Forelimb muscle (tissue), 1 donor: ENCODE measurements around the gene NOBOX. TPM values are rescaled to one million over a fixed set of nuclear protein-coding genes. Genes with fewer than 3 reads are reported as not detected.
"Not testable (repeated sequence)": the region's sequence is repeated elsewhere in the genome, so short reads cannot be mapped to it uniquely, and the experiment has no call there.

Experiments used
- DNase-seq: peaks from one replicate; pipeline ENCODE4 v3.0.0-alpha.2; 2013; ENCODE audit warnings: low read depth
- polyA plus RNA-seq: library from polyadenylated mRNA; unstranded; fragments of 120-200 nt; gene quantifications from one replicate; pipeline ENCODE4 v1.2.1, GENCODE V29; 2013; ENCODE audit not compliant: insufficient read length

The NOBOX gene
- polyA plus RNA-seq, 1 donor, result not detected

DNA sequence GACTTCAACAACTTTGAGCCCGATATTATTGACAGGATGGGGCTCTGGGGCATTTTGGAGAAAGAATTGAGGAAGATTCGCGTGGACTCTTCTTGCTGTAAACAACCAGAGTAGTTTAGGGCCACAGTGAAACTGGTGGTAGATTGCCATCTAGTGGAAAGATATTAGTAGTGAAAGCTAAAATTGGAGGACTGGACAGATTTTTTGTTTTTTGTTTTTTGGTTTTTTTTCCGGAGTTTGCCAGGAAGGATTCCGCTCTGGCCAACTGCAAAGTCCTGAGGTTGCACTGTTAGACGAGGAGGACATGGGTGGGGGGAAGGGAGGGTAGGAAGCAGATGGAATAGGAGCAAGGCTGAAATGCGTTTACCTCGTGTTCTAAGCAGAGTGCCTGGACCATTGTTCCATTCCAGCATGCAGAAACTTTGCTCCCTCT lies 11.7 kb downstream of the NOBOX start:
- peak; percentile 51 for DNase-seq

DNA sequence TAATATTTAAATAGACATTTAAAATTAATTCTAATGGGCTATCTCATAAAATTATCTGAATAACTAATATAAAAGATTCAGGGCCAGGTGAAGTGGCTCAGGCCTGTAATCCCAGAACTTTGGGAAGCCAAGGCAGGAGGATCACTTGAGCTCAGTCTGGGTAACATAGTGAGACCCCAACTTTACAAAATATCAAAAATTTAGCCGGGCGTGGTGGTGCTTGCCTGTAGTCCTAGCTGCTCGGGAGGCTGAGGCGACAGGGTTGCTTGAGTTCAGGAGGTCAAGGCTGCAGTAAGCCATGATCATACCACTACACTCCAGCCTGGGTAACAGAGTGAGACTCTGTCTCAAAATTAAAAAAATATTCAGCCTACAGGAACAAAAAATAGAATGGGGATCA lies 12.5 kb downstream of the NOBOX start:
- DNase-seq, result no peak

DNA sequence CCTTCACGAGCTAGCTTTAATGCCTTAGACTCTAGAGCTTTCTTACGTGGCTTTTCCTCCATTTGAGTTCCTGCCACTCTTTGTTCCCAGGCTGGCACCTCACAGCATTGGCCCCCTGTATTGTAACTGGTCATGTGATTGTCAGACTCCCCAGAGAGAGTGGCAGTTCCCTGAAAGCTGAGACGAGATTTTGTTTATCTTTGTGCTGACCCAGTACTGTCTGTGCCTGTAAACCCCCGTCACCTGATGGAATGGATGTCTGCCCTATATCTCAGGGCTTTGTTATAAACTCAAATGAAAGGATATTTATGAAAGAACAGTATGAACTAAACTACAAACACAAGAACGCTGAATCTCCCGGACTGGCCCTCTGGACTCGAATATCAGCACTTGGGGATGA lies 13.0 kb downstream of the NOBOX start:
- no peak for DNase-seq

DNA sequence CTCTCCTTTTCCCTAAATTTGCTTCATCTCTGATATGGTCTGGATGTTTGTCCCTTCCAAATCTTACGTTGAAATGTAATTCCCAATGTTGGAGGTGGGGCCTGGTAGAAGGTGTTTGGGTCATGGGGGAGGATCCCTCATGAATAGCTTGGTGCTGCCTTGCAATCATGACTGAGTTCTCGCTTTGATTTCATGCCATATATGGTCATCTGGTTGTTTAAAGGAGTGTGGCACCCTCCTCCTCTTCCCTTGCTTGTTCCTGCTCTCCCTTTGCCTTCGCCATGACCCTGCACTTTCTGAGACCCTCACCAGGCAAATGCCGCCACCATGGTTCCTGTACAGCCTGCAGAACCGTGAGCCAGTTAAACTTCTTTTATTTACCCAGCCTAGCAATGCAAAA lies 14.5 kb downstream of the NOBOX start:
- DNase-seq, result no peak

DNA sequence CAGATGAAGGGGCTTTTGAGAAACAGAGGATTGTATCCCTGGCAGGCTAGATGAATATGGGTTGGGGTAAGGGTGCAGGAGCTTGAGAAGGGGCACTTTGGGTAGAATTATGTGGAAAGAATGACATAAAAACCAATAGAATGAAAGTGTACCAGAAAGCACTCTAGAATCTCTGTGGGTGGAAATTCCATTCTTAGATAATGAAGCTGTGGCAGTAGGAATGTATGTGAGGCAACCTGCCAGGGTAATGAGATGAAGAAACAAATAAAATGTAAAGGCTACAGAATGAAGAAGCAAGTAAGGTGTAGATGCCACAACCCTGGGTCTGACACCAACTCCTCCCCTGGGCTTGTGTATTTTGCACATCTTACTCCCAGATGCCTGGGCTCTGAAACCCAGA lies 16.8 kb downstream of the NOBOX start:
- DNase-seq, result no peak

DNA sequence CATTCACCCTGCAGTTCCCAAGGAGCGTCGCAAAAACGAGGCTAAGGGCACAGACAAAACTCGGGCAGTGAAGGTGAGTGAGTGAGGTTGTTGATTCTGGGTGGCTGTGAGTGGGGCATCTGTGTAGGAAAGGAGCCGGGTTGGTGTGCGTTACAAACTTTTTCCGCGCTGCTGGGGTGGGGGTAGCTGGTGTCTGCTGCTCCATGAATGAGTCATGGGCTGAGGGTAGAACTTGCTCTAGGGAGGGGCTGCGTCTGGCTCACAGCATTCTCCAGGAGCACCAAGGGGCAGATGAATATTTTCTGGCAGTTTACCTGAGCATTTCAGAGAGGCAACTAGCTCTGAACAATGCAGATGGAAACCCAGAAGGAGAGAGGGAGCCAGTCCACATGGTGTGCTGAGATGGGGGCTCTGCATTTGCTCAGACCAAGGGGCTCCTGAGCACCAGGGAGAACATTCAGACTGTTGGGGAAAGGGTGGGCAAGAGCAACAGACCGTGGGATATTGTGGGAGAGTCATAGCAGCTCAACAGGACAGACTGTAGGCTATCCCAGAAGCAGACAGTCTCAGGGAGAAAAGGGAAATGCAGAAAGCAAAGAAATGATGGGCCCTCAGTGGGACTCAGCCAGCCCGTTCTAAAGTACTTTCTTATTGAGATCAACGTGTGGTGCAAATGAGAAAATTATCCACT lies 18.8 kb downstream of the NOBOX start:
- no peak for DNase-seq

DNA sequence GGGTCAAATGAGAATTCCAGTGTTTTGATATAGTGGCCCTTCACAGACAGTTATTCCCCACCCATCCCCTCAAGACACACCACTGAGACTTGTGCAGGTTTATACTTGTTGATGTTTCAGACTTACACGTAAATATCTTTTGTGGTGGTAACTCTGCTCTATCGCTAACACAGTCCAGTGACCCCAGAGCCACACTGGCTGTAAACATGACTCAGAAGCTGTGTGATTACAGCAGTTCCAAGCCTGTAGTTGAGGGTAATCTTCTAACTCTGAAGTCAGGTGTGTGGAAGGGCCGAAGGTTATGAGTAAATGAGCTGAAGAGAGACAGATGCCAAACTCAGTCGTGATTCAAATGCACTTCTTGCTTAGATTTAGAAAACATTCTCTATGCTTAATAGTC lies 19.4 kb downstream of the NOBOX start:
- DNase-seq, result no peak

GRCh38 chr7:144379776-144380384 lies 23.6 kb downstream of the NOBOX start:
- no peak for DNase-seq

DNA sequence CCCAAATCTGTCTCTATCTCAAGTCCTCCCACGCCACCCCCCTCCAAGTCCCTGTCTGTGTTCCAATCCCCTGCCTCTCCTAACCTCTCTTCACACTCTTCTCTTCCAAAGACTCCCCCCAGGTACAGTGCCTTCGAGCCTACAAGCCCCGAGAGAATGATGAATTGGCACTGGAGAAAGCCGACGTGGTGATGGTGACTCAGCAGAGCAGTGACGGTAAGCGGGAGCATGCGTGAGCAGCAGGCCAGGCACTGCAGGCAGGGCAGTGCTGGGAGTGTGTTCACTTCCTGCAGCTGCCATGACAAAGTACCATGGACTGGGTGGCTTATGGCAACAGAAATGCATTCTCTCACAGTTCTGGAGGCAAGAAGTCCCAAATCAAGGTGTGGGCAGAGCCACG lies 24.8 kb downstream of the NOBOX start:
- DNase-seq, result no peak

GRCh38 chr7:144369221-144369620 lies 34.3 kb downstream of the NOBOX start:
- DNase-seq, result not testable (repeated sequence)

DNA sequence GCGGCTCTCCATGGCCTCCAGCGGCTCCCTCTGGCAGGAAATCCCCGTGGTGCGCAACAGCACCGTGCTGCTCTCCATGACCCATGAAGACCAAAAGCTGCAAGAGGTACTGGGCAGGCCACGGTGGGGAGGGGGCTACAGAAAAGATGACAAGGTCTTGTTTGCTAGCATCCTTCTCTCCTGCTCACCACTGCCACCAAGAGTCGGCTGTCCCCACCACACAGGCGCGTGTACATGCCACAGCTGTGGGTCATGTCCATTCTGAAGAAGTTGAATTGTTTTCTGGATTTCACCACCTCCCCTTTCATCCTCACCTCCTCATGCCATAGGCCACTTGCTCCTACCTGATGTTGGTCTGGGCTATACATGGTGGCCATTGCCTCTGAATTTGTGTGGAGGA lies 36.2 kb downstream of the NOBOX start:
- not testable (repeated sequence) for DNase-seq

GRCh38 chr7:144365523-144365922 lies 38.0 kb downstream of the NOBOX start:
- not testable (repeated sequence) for DNase-seq

DNA sequence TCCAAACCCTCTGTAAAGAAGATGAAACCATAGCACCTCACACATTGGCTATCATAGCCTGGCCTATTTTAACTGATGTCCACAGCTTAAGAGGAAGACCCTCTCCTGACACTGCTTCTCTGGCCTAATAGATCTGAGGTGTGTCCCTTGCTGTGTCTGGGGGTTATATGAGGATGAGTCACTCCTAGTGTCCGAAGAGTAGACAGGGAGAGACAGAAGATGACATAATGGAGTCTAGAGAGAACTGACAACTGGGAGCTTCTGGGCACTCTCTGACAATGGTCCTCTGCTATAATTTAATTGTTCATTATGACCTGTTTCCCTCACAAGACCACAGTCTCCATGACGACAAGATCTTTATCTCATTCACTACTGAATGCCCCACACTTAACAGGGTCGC lies 41.4 kb downstream of the NOBOX start:
- not testable (repeated sequence) for DNase-seq

DNA sequence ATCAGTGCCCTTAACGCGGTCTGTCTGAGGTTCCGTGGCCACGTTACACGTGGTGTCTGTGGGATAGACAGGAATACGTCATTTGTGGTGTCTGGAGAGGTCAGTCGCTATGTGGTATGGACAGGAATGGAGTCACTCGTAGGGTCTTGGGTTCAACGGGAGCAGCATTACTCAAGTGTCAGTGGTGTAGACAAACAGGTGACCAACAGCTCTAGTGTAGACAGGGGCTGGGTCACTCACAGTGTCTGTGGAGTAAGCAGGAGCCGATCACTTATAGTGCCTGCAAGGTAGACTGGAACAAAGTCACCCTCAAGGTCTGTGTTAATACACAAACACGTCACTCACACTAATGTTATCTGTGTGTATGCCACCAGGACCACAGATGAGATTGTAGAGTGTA lies 46.6 kb downstream of the NOBOX start:
- not testable (repeated sequence) for DNase-seq

DNA sequence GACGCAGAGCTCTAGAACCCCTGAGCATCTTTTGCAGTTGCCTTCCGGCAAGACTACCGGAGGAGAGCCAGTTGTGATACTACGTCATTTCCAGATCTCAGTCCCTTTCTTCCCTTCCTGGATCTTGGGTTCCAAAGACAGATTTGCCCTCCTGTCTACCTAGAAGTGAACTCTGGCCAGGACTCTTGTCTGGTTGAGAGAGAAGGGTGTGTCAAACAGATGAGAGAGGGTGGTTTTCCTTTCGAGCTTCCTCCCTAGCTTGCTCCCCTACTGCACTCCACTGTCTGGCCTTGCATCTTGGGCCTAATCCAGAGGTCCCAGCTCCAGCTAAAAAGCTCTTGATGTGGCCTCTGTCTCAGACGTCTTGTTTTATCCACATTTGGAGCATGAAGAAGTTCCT lies 47.3 kb downstream of the NOBOX start:
- DNase-seq, result not testable (repeated sequence)

DNA sequence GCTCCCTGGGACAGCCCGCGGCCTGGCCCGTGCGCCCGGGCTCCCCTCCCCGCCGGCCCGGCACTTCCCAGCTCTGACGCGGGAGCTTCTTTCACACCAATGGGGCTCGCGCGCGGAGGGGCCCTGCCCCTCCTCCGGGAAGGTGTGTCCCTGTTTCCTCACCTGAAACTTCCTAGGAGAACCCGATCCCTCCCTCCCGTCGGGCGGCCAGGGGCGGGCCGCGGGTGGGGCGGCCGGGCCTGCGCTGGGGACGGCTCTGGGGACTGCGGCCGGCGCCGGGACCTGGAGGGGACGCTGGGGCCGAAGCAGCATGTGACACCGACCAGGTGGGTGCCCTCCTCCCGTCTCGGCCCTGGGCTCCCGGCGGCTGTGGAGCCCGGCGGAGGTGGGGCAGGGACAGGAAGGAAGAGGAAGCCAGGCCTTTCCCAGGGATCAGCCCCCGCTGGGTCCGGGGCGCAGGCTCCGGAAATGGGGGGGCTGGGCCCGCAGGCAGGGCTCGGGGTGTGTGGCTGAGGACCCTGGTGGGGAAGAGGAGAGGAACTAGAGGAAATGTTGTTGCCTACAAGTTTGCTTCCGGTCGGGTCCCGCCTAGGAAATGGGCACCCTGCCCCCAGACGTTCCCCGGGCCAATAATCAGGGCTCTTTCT lies 48.2 kb downstream of the NOBOX start, which contains the start of gene ARHGEF5:
TSS of gene ARHGEF5 (plus strand) at position 227 of the 647 bp plus-strand sequence. CDS start 7,268 bp downstream, outside the sequence.
- not testable (repeated sequence) for DNase-seq

- DNase-seq, result not testable (repeated sequence)
These were observed 51.8 kb downstream of the NOBOX start for GRCh38 chr7:144351667-144352066.

DNA sequence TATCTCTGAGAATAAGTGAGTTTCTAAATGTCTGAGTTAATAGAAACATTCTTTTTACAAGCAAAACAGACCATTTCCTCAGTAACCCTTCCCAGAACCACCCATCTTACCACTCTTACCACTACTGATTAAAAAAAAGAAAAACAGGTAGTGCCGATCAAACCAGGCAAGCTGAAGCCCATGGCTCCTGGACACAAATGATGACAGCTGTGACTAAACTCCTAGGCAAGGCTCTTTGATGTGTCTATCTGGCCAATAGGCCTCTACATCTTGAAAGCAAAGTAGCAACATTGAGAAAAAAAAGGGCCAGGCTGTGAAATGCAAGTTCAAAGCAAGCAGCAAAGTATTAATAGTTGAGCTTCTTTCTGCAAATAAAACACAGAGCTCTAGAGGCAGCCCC lies 54.9 kb downstream of the NOBOX start:
- DNase-seq, result not testable (repeated sequence)

Other genes with a start within 250 kb of the NOBOX start
- not detected for gene CTAGE4, start 220.2 kb downstream of the NOBOX start, polyA plus RNA-seq
- 1.2 TPM for gene ARHGEF35, start 207.9 kb downstream of the NOBOX start, polyA plus RNA-seq
- gene OR2A42, start 164.1 kb downstream of the NOBOX start, polyA plus RNA-seq, result 0.34 TPM
- 1.5 TPM for gene OR2A7, start 138.9 kb downstream of the NOBOX start, polyA plus RNA-seq
- 0.75 TPM for gene CTAGE8, start 134.4 kb downstream of the NOBOX start, polyA plus RNA-seq
- gene OR2A1, start 91.3 kb downstream of the NOBOX start, polyA plus RNA-seq, result 0.63 TPM
- gene ARHGEF5, start 48.3 kb downstream of the NOBOX start, polyA plus RNA-seq, result 2.5 TPM